Subcutaneous abdominal adipose tissue (tissue), 5 donors: ENCODE measurements around the gene CTNNA3.

Experiments
- H3K27ac ChIP-seq: one replicate; pipeline ENCODE4 v1.7.0; 2013; ENCODE audit warnings: low read depth, mild to moderate bottlenecking, inconsistent platforms, low read length, moderate library complexity
- H3K27me3 ChIP-seq, 5 donors: one replicate each; pipeline ENCODE4 v1.7.0; 2013; ENCODE audit warnings: low read length in 5 of 5, inconsistent platforms in 1 of 5; ENCODE audit not compliant: control insufficient read depth in 5 of 5, insufficient read depth in 4 of 5
- H3K36me3 ChIP-seq, 5 donors: one replicate each; pipeline ENCODE4 v1.7.0; 2013; ENCODE audit warnings: low read length in 5 of 5; ENCODE audit not compliant: control insufficient read depth in 5 of 5, insufficient read depth in 5 of 5
- H3K4me1 ChIP-seq, 5 donors: one replicate each; pipeline ENCODE4 v1.7.0; 2013; ENCODE audit warnings: low read length in 5 of 5, mild to moderate bottlenecking in 3 of 5, moderate library complexity in 1 of 5; ENCODE audit not compliant: control insufficient read depth in 5 of 5, insufficient read depth in 5 of 5
- H3K4me3 ChIP-seq, 5 donors: one replicate each; pipeline ENCODE4 v1.7.0; 2013; ENCODE audit warnings: low read length in 5 of 5, low read depth in 1 of 5
- H3K9ac ChIP-seq, 5 donors: one replicate each; pipeline ENCODE4 v1.7.0; 2013; ENCODE audit warnings: low read length in 5 of 5, mild to moderate bottlenecking in 4 of 5, moderate library complexity in 3 of 5
- H3K9me3 ChIP-seq, 5 donors: one replicate each; pipeline ENCODE4 v1.7.0; 2013; ENCODE audit warnings: low read length in 5 of 5; ENCODE audit not compliant: control insufficient read depth in 5 of 5
- donor health status: healthy.
- donor health status: healthy.
- donor health status: healthy.
- donor health status: healthy.
- donor health status: healthy.

Gene CTNNA3

DNA sequence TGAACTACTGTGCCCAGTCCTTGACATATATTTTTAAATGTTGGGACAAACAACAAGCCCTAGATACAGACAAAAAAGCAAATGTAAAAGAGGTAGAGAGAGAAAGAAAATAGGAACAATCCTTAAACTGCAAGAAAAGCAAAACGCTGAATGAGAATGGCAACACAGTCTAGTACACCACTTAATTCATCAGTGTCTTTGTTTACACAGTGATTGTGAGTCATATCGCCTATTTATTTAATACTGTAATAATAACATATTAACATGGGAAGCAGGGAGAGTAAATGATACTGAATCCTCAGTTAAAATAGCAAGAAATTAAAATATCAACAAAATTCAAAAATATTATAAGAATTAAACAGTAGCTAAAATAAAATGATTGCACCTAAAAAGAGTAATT, 780.0 kb downstream of the CTNNA3 start:
- Histone ChIP-seq H3K4me1 (no peaks in the 10 kb centered on the region), H3K9me3 (no peaks in the 10 kb centered on the region), H3K27me3 (no peaks in the 10 kb centered on the region), H3K9ac (no peak overlapping the region), H3K36me3 (no peaks in the 10 kb centered on the region), H3K4me3 (no peak overlapping the region), H3K27ac (no peak overlapping the region)

DNA sequence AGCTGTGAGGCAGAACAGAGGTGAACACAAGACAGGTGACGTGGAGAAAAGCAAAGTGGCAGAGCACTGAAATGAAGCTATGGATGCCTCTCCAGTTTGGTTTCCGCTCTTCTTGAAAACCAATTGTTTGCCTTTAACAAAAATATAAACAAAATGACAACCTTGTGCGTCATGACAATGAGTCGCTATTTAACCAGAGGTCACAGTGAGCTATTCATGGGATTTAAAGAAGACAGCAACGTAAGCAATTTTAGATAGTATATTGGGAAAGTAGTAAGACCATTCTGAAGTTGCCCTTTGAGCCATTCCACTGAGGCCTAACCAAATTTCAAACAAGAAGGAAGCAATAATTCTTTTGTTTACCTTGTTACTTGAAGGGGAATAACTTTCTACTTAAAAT, 785.3 kb downstream of the CTNNA3 start:
- Histone ChIP-seq H3K9ac (no peak overlapping the region), H3K36me3 (no peaks in the 10 kb centered on the region), H3K4me3 (no peak overlapping the region), H3K9me3 (no peaks in the 10 kb centered on the region), H3K27ac (no peak overlapping the region), H3K4me1 (no peaks in the 10 kb centered on the region), H3K27me3 (no peaks in the 10 kb centered on the region)

- Histone ChIP-seq H3K27ac (no peak overlapping the region), H3K27me3 (no peaks in the 10 kb centered on the region), H3K4me3 (no peak overlapping the region), H3K4me1 (no peaks in the 10 kb centered on the region), H3K9ac (no peak overlapping the region), H3K9me3 (peaks cover 0 to 3% (median 0%) of the 10 kb centered on the region in 5 donors), H3K36me3 (no peaks in the 10 kb centered on the region)
These were observed 803.1 kb downstream of the CTNNA3 start for GRCh38 chr10:66892871-66893270.

DNA sequence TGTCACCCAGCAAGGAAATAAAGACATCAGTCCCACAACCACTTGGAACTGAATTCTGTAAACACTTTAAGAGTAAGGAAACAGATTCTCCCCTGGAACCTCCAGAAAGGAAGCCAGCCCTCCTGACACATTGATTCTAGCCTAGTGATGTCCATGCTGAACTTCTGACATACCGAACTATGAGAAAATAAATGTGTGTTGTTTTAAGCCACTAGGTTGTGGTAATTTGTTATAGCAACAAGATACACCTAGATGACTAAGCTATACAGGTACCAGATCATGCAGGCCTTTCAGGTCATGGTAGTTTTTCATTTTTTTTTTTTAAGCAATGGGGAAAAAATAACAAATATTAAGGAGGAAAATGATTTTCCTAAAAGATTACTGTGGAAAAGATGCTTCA, 807.8 kb downstream of the CTNNA3 start:
- Histone ChIP-seq H3K27me3 (no peaks in the 10 kb centered on the region), H3K9me3 (peaks cover 0 to 2% (median 0%) of the 10 kb centered on the region in 5 donors), H3K4me1 (no peaks in the 10 kb centered on the region), H3K4me3 (no peak overlapping the region), H3K9ac (no peak overlapping the region), H3K27ac (no peak overlapping the region), H3K36me3 (no peaks in the 10 kb centered on the region)

GRCh38 chr10:66886848-66887247, 809.1 kb downstream of the CTNNA3 start:
- Histone ChIP-seq H3K36me3 (no peaks in the 10 kb centered on the region), H3K27ac (no peak overlapping the region), H3K4me1 (no peaks in the 10 kb centered on the region), H3K9ac (no peak overlapping the region), H3K4me3 (no peak overlapping the region), H3K27me3 (no peaks in the 10 kb centered on the region), H3K9me3 (peaks cover 0 to 2% (median 0%) of the 10 kb centered on the region in 5 donors)

GRCh38 chr10:66882271-66882670, 813.7 kb downstream of the CTNNA3 start:
- Histone ChIP-seq H3K9ac (no peak overlapping the region), H3K36me3 (no peaks in the 10 kb centered on the region), H3K27ac (no peak overlapping the region), H3K9me3 (peaks cover 0 to 2% (median 0%) of the 10 kb centered on the region in 5 donors), H3K4me3 (no peak overlapping the region), H3K27me3 (no peaks in the 10 kb centered on the region), H3K4me1 (no peaks in the 10 kb centered on the region)

GRCh38 chr10:66881814-66882213, 814.2 kb downstream of the CTNNA3 start:
- Histone ChIP-seq H3K4me1 (no peaks in the 10 kb centered on the region), H3K27me3 (no peaks in the 10 kb centered on the region), H3K36me3 (no peaks in the 10 kb centered on the region), H3K4me3 (no peak overlapping the region), H3K9me3 (peaks cover 0 to 2% (median 0%) of the 10 kb centered on the region in 5 donors), H3K27ac (no peak overlapping the region), H3K9ac (no peak overlapping the region)

GRCh38 chr10:66880826-66881225, 815.2 kb downstream of the CTNNA3 start:
- H3K4me3 ChIP-seq: no peak overlapping the region
- H3K4me1 ChIP-seq: no peaks in the 10 kb centered on the region
- no peak overlapping the region for H3K9ac ChIP-seq
- H3K36me3 ChIP-seq: no peaks in the 10 kb centered on the region
- H3K27ac ChIP-seq: no peak overlapping the region
- H3K9me3 ChIP-seq: peaks cover 0 to 2% (median 0%) of the 10 kb centered on the region in 5 donors
- no peaks in the 10 kb centered on the region for H3K27me3 ChIP-seq

- no peaks in the 10 kb centered on the region for H3K27me3 ChIP-seq
- no peaks in the 10 kb centered on the region for H3K36me3 ChIP-seq
- H3K9ac ChIP-seq: no peak overlapping the region
- H3K27ac ChIP-seq: no peak overlapping the region
- no peaks in the 10 kb centered on the region for H3K4me1 ChIP-seq
- peaks cover 0 to 2% (median 0%) of the 10 kb centered on the region in 5 donors for H3K9me3 ChIP-seq
- H3K4me3 ChIP-seq: no peak overlapping the region
These were observed 815.7 kb downstream of the CTNNA3 start for GRCh38 chr10:66880292-66880691.

- H3K4me1 ChIP-seq: no peaks in the 10 kb centered on the region
- H3K27ac ChIP-seq: no peak overlapping the region
- H3K36me3 ChIP-seq: no peaks in the 10 kb centered on the region
- H3K9ac ChIP-seq: no peak overlapping the region
- H3K4me3 ChIP-seq: no peak overlapping the region
- H3K9me3 ChIP-seq: no peaks in the 10 kb centered on the region
- no peaks in the 10 kb centered on the region for H3K27me3 ChIP-seq
These were observed 818.6 kb downstream of the CTNNA3 start for GRCh38 chr10:66877361-66877760.

- no peaks in the 10 kb centered on the region for H3K4me1 ChIP-seq
- H3K27ac ChIP-seq: no peak overlapping the region
- H3K27me3 ChIP-seq: no peaks in the 10 kb centered on the region
- no peak overlapping the region for H3K9ac ChIP-seq
- H3K4me3 ChIP-seq: no peak overlapping the region
- no peaks in the 10 kb centered on the region for H3K9me3 ChIP-seq
- H3K36me3 ChIP-seq: no peaks in the 10 kb centered on the region
These were observed 826.4 kb downstream of the CTNNA3 start for GRCh38 chr10:66869635-66870034.
